ENCODE results near the gene PDGFC. TPM values are rescaled to one million over a fixed set of nuclear protein-coding genes. Genes with fewer than 3 reads are reported as not detected.

PDGFC gene
- total RNA-seq, 2 donors from 2014 or later: 19.1 to 21.8 TPM

DNA sequence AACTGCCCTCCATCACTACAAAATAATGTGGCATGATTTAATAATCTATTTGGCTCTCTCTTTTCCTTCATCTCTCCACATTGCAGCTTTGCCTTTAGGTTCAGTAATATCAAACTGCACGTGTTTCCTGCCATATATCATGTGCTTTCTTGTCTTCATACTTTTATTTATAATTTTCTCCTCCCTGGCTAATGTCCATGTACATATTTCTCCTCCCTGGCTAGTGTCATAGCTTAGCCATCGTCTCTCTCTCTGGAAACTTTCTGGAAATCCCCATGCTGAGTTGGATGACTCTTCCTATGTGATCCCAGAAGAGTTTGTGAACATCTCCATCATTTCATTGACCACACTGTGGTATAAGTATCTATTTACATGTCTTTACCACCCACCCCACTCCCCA is 21.3 kb upstream of the PDGFC start:
- TF ChIP-seq POLR2A (IDR thresholded peaks at IDR 0.05): no peak
- TF ChIP-seq, protein P1, sequence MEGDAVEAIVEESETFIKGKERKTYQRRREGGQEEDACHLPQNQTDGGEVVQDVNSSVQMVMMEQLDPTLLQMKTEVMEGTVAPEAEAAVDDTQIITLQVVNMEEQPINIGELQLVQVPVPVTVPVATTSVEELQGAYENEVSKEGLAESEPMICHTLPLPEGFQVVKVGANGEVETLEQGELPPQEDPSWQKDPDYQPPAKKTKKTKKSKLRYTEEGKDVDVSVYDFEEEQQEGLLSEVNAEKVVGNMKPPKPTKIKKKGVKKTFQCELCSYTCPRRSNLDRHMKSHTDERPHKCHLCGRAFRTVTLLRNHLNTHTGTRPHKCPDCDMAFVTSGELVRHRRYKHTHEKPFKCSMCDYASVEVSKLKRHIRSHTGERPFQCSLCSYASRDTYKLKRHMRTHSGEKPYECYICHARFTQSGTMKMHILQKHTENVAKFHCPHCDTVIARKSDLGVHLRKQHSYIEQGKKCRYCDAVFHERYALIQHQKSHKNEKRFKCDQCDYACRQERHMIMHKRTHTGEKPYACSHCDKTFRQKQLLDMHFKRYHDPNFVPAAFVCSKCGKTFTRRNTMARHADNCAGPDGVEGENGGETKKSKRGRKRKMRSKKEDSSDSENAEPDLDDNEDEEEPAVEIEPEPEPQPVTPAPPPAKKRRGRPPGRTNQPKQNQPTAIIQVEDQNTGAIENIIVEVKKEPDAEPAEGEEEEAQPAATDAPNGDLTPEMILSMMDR (IDR thresholded peaks at IDR 0.05): no peak
- H3K4me3 ChIP-seq: no peak overlapping the region
- H3K27me3 ChIP-seq: no peaks in the 10 kb centered on the region
- no peaks in the 10 kb centered on the region for H3K9me3 ChIP-seq
- 58 to 65% methylated on average over 2 of the region's 2 CpGs for WGBS, 2 donors
- intact Hi-C loops (cut with DNase I): no loop called here
- H3K27ac ChIP-seq: no peak overlapping the region
- no peak for DNase-seq
- ATAC-seq: no peak
- H3K36me3 ChIP-seq (replicated peaks in 1 of 2; ENCODE audit: insufficient read depth in 1 of 2, low read depth in 2 of 2): no peaks in the 10 kb centered on the region
- H3K4me1 ChIP-seq: peaks cover 3% of the 10 kb centered on the region

DNA sequence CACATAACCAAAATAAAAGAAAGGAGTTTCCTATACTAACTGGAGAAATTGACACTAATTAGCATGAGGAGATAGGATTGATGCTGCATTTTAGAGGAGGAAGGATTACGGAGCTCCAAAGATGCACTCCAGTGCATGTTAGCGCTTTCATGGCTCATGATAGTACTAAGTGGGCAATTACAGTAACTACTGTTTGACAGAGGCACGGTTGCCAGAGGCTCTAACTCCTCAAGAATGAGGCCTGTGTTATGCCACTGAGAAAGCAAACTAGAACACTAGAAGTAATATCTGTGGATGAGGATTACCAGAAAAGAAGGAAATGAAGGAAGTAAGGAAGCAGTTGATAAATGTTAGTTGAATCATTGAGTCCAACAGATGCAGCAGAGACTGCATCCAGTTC is 19.6 kb upstream of the PDGFC start:
- intact Hi-C loops (cut with DNase I): no loop called here

DNA sequence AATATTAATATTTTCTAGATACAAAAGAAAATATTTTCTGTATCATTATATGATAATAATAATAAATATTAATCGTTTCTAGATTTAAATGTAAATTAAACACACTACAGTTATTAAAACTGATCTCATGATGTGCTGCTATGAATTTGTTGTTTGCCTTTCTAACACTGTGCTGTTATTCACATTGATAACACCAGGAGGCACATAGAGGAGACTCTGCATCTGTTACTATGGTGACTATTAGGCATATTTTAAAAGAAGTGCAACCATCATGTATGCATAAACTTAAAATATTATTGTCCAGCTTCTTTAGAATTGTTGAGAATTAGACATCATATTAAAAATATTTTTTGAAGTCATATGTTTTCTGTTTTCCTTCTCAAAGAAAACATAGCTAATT is 11.8 kb upstream of the PDGFC start:
- ATAC-seq: peak; percentile 64

More for the DNA sequence above, 19.6 kb upstream of the PDGFC start:
- 79 to 84% methylated on average over 3 of the region's 3 CpGs for WGBS, 2 donors
- no peak overlapping the region for H3K4me3 ChIP-seq
- TF ChIP-seq POLR2A (IDR thresholded peaks at IDR 0.05): no peak
- TF ChIP-seq, protein P1 (IDR thresholded peaks at IDR 0.05): no peak
- no peak overlapping the region for H3K27ac ChIP-seq
- no peak for DNase-seq
- ATAC-seq: no peak
- H3K4me1 ChIP-seq: no peaks in the 10 kb centered on the region
- H3K9me3 ChIP-seq: no peaks in the 10 kb centered on the region
- H3K36me3 ChIP-seq (replicated peaks in 1 of 2; ENCODE audit: insufficient read depth in 1 of 2, low read depth in 2 of 2): no peaks in the 10 kb centered on the region
- H3K27me3 ChIP-seq: no peaks in the 10 kb centered on the region

DNA sequence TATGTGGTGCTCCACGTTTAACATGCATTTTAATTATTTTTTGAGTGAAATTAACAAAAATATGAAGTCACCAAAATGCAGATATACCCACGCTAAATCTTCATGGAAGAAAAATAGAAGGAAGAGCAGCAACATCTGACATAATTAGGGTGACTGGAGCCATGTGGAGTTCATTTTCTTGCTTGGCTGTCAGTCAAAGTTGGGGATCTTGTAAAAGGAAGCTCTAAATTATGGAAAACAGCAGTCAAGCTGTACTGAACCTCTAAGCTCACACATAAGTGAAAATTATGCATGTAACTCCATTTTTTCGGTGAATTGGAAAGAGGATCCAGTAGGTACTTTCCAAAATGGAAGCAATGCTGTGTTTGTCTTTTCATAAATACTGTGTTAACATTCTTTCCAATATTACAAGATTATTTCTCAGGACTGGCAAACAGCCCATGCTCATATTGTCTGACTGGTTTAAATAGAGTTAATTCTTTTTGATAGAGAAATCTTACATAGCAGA is 9.7 kb upstream of the PDGFC start:
- intact Hi-C loops (cut with DNase I): no loop called here
- Histone ChIP-seq H3K4me1 (peaks cover 6% of the 10 kb centered on the region), H3K27me3 (no peaks in the 10 kb centered on the region), H3K27ac (no peak overlapping the region), H3K4me3 (no peak overlapping the region), H3K9me3 (no peaks in the 10 kb centered on the region), H3K36me3 (replicated peaks in 1 of 2; ENCODE audit: insufficient read depth in 1 of 2, low read depth in 2 of 2) (no peaks in the 10 kb centered on the region)
- DNase-seq (no peak), ATAC-seq (no peak)
- WGBS, 2 donors: 61 to 67% methylated on average over 3 of the region's 3 CpGs
- TF ChIP-seq, protein P1 (IDR thresholded peaks at IDR 0.05): no peak
- no peak for TF ChIP-seq POLR2A (IDR thresholded peaks at IDR 0.05)

More for the DNA sequence above, 11.8 kb upstream of the PDGFC start:
- Histone ChIP-seq H3K4me3 (no peak overlapping the region), H3K27me3 (no peaks in the 10 kb centered on the region), H3K9me3 (no peaks in the 10 kb centered on the region), H3K27ac (no peak overlapping the region), H3K36me3 (replicated peaks in 1 of 2; ENCODE audit: insufficient read depth in 1 of 2, low read depth in 2 of 2) (no peaks in the 10 kb centered on the region), H3K4me1 (no peaks in the 10 kb centered on the region)
- intact Hi-C loops (cut with DNase I): no loop called here
- WGBS, 2 donors: 35 to 43% methylated on average over 1 of the region's 1 CpG
- DNase-seq: no peak
- TF ChIP-seq POLR2A (IDR thresholded peaks at IDR 0.05): no peak
- TF ChIP-seq, protein P1 (IDR thresholded peaks at IDR 0.05): peak; percentile 13 to 58 (median 48)
